Suprapubic skin (tissue), 4 donors: ENCODE results near the gene ULK4. TPM values are rescaled to one million over a fixed set of nuclear protein-coding genes. Genes with fewer than 3 reads are reported as not detected.

Experiments used
- DNase-seq, 2 donors: peaks; one replicate each; pipeline ENCODE4 v3.0.0-alpha.2; 2019; ENCODE audit warnings: low spot score in 2 of 2
- H3K27ac ChIP-seq: fragments of 200-600 bp; sonication (generic); one replicate; pipeline ENCODE4 v1.5.1; 2019
- H3K27me3 ChIP-seq: fragments of 200-600 bp; sonication (generic); one replicate; pipeline ENCODE4 v1.5.1; 2019
- H3K36me3 ChIP-seq: fragments of 200-600 bp; sonication (generic); one replicate; pipeline ENCODE4 v1.5.1; 2019
- H3K4me1 ChIP-seq: fragments of 200-600 bp; sonication (generic); one replicate; pipeline ENCODE4 v1.5.1; 2019
- H3K4me3 ChIP-seq: fragments of 200-600 bp; sonication (generic); one replicate; pipeline ENCODE4 v1.5.1; 2019; ENCODE audit warnings: mild to moderate bottlenecking
- H3K9me3 ChIP-seq: fragments of 200-600 bp; sonication (generic); one replicate; pipeline ENCODE4 v1.5.1; 2019
- EP300 ChIP-seq: sonication (generic); formaldehyde crosslinking; IDR thresholded peaks from one replicate; pipeline ENCODE4 v1.6.1; 2017; ENCODE audit warnings: antibody characterized with exemption
- POLR2A ChIP-seq, 2 donors: fragments of 450-650 bp; IDR thresholded peaks; one replicate each; pipeline ENCODE4 v1.6.1; 2017; ENCODE audit warnings: antibody characterized with exemption in 2 of 2, mild to moderate bottlenecking in 2 of 2, moderate library complexity in 2 of 2
- POLR2AphosphoS5 ChIP-seq, 3 donors: sonication (generic); formaldehyde crosslinking; IDR thresholded peaks; one replicate each; pipeline ENCODE4 v1.6.1; 2017; ENCODE audit warnings: antibody characterized with exemption in 3 of 3
- WGBS: methylation state at CpG from one replicate; pipeline ENCODE4 v1.1.5; 2018; 5-methylcytosine and 5-hydroxymethylcytosine counted together
- total RNA-seq, 4 donors: library from RNA; depleted of rRNA; stranded (reverse); fragments of >200 nt; gene quantifications; one replicate each; pipeline ENCODE4 v1.1.0, GENCODE V29; 2016
- TF ChIP-seq, protein P1 (sequence below), 2 donors: fragments of 200-600 bp in 1 of 2; fragments of 450-650 bp in 1 of 2; sonication (generic) in 1 of 2; IDR thresholded peaks; one replicate each; pipeline ENCODE4 v1.5.1; 2016 to 2019; ENCODE audit warnings: antibody characterized with exemption in 2 of 2, mild to moderate bottlenecking in 1 of 2, moderate library complexity in 1 of 2

ULK4 gene
- total RNA-seq, 4 donors from 2014 or later: 11.7 to 21.7 (median 16.6) TPM

DNA sequence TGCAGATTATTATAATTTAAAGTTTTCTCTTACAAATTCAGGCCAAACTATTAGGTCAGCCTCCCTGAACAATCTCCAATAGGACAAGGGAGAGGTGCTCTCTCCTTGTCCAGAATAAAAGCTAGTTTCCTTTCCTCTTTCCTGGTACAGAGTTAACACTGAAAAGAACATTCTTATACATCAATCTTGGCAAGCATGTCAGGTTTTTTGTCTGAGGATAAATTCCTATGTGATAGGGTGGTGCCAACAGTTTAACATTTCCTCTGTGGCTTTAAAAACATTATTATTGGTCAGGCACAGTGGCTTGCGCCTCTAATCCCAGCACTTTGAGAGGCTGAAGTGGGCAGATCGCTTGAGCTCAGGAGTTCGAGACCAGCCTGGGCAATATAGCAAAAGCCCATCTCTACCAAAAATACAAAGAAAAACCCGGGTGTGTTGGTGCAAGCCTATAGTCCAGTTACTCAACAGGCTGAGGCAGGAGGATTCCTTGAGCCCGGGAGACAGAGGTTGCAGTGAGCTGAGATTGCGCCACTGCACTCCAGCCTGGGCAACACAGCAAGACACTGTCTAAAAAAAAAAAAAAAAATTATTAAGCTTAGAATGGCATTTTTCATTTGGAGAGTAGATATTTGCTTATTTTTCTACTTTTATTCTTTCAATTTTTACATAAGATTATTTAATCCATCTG is 13.7 kb upstream of the ULK4 start:
- Histone ChIP-seq H3K4me3 (no peak overlapping the region), H3K9me3 (no peaks in the 10 kb centered on the region), H3K36me3 (no peaks in the 10 kb centered on the region), H3K27ac (no peak overlapping the region), H3K27me3 (no peaks in the 10 kb centered on the region), H3K4me1 (no peaks in the 10 kb centered on the region)
- no peak for DNase-seq
- 59% methylated on average over 6 of the region's 6 CpGs for WGBS
- TF ChIP-seq POLR2AphosphoS5 (IDR thresholded peaks at IDR 0.05) (no peak), EP300 (no peak)
- TF ChIP-seq, protein P1, sequence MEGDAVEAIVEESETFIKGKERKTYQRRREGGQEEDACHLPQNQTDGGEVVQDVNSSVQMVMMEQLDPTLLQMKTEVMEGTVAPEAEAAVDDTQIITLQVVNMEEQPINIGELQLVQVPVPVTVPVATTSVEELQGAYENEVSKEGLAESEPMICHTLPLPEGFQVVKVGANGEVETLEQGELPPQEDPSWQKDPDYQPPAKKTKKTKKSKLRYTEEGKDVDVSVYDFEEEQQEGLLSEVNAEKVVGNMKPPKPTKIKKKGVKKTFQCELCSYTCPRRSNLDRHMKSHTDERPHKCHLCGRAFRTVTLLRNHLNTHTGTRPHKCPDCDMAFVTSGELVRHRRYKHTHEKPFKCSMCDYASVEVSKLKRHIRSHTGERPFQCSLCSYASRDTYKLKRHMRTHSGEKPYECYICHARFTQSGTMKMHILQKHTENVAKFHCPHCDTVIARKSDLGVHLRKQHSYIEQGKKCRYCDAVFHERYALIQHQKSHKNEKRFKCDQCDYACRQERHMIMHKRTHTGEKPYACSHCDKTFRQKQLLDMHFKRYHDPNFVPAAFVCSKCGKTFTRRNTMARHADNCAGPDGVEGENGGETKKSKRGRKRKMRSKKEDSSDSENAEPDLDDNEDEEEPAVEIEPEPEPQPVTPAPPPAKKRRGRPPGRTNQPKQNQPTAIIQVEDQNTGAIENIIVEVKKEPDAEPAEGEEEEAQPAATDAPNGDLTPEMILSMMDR (IDR thresholded peaks at IDR 0.05): no peak

DNA sequence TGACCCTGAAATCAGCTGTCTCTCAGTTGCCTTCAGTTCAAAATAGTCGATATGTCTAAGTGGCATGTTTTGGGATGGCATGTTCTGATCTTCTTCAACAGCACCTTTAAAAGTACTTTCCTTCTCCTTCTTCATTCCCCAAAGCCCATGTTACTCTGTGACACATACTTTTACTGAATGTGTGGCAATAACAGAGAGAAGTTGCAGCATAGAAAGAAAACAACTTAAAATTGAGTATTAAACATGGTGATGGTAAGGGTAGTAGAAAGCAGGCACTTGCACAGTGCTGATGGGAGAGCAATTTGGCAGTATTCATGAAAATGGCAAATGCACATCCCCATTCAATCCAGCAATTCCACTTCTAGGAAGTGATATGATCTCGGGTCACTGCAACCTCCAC is 12.3 kb upstream of the ULK4 start:
- Histone ChIP-seq H3K9me3 (no peaks in the 10 kb centered on the region), H3K4me1 (no peaks in the 10 kb centered on the region), H3K4me3 (no peak overlapping the region), H3K27me3 (no peaks in the 10 kb centered on the region), H3K36me3 (no peaks in the 10 kb centered on the region), H3K27ac (no peak overlapping the region)
- no peak for DNase-seq
- TF ChIP-seq POLR2AphosphoS5 (IDR thresholded peaks at IDR 0.05) (no peak), EP300 (no peak), POLR2A (IDR thresholded peaks at IDR 0.05) (no peak)
- TF ChIP-seq, protein P1 (IDR thresholded peaks at IDR 0.05): no peak
- 85% methylated on average over 2 of the region's 2 CpGs for WGBS

DNA sequence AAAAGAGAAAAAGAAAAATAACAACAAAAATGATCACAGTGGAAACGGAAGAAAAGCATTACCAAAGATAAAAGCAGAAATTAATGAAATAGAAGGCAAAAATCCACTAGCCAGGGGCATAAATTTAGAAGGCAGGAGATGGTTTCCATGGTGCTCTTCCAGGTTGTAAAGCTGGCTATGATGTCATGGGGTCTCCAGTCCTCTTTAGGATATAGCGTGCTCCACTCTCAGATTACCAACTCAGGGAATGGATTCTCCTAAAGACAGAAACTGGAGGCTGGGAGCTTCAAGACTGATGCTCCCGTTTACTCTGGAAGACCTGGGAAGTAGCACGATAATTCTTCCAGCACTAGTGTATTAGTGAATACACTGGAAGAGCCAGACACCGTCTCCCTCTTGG is 10.9 kb upstream of the ULK4 start:
- DNase-seq: no peak

DNA sequence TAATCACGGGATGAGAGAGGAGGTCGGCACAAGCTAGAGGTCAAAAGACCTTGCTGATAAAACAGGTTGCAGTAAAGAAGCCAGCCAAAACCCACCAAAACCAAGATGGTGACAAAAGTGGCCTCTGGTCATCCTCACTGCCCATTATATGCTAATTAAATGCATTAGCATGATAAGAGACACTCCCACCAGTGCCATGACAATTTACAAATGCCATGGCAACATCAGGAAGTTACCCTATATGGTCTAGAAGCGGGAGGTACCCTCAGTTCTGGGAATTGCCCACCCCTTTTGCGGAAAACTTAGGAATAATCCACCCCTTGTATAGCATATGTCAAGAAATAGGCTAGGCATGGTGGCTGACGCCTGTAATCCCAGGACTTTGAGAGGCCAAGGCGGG is 4.3 kb upstream of the ULK4 start:
- 85% methylated on average over 6 of the region's 6 CpGs for WGBS

More for the DNA sequence above, 10.9 kb upstream of the ULK4 start:
- no peaks in the 10 kb centered on the region for H3K27me3 ChIP-seq
- no peaks in the 10 kb centered on the region for H3K4me1 ChIP-seq
- no peak for TF ChIP-seq EP300
- no peak for TF ChIP-seq POLR2AphosphoS5 (IDR thresholded peaks at IDR 0.05)
- no peak for TF ChIP-seq POLR2A (IDR thresholded peaks at IDR 0.05)
- TF ChIP-seq, protein P1 (IDR thresholded peaks at IDR 0.05): no peak
- H3K9me3 ChIP-seq: no peaks in the 10 kb centered on the region
- no peak overlapping the region for H3K4me3 ChIP-seq
- no peak overlapping the region for H3K27ac ChIP-seq
- WGBS: 83% methylated on average over 5 of the region's 5 CpGs
- H3K36me3 ChIP-seq: no peaks in the 10 kb centered on the region

DNA sequence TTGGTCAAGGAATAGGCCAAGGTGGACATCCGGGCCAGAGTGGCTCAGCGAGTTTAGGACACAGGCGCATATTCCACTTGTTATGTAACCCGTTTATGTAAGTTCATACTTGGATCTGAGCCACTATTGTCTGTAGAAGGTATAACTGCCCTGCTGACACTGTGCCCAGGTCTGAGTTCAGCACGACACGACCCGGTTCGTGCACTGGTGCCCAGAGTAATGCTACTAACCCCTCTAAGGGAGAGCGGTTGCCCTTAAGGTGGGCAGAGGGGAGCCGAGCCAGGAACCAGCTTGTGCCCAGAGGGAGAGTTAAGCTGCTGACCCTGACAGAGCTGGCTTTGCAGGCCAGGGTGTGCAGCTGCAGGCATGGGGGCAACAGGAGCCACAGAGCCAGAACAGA is 1.9 kb upstream of the ULK4 start:
- no peak for DNase-seq
- Histone ChIP-seq H3K27me3 (no peaks in the 10 kb centered on the region), H3K36me3 (no peaks in the 10 kb centered on the region), H3K4me1 (peaks cover 13% of the 10 kb centered on the region), H3K9me3 (no peaks in the 10 kb centered on the region), H3K4me3 (no peak overlapping the region), H3K27ac (no peak overlapping the region)
- TF ChIP-seq, protein P1 (IDR thresholded peaks at IDR 0.05): no peak
- TF ChIP-seq POLR2AphosphoS5 (IDR thresholded peaks at IDR 0.05): no peak
- TF ChIP-seq POLR2A (IDR thresholded peaks at IDR 0.05): no peak
- TF ChIP-seq EP300: no peak
- WGBS: 85% methylated on average over 10 of the region's 10 CpGs

More for the DNA sequence above, 4.3 kb upstream of the ULK4 start:
- no peaks in the 10 kb centered on the region for H3K9me3 ChIP-seq
- TF ChIP-seq POLR2AphosphoS5 (IDR thresholded peaks at IDR 0.05) (no peak), EP300 (no peak), POLR2A (IDR thresholded peaks at IDR 0.05) (no peak)
- TF ChIP-seq, protein P1 (IDR thresholded peaks at IDR 0.05): no peak
- H3K27me3 ChIP-seq: no peaks in the 10 kb centered on the region
- H3K4me1 ChIP-seq: peaks cover 6% of the 10 kb centered on the region
- no peak overlapping the region for H3K4me3 ChIP-seq
- no peaks in the 10 kb centered on the region for H3K36me3 ChIP-seq
- DNase-seq: no peak
- no peak overlapping the region for H3K27ac ChIP-seq
